ENCODE measurements around the gene MYO3B.

Gene MYO3B

GRCh38 chr2:170266358-170266757 is 88.4 kb downstream of the MYO3B start:
- ChIA-PET CTCF (interaction anchor here (0.6 kb wide), 1 partner anchor 316 kb away, joined by 3 read pairs; no protein-coding TSS in a partner anchor), POLR2A (no interaction called here)
- Histone ChIP-seq H3K4me1 (ENCODE audit: control insufficient read depth, insufficient read depth, low read length) (no peaks in the 10 kb centered on the region), H3K36me3 (ENCODE audit: control insufficient read depth in 2 of 2, insufficient read depth in 1 of 2, low read length in 2 of 2) (no peaks in the 10 kb centered on the region), H3K27ac (ENCODE audit: extremely low read depth, low read depth, low read length) (no peak overlapping the region), H3K4me3 (ENCODE audit: low read depth, low read length) (no peak overlapping the region), H3K9me3 (ENCODE audit: control insufficient read depth, insufficient read depth, low read depth, low read length) (no peaks in the 10 kb centered on the region)
- TF ChIP-seq ZNF239 (tag by site-specific recombination; IDR thresholded peaks at IDR 0.05) (no peak), ZNF26 (tag by site-specific recombination; IDR thresholded peaks at IDR 0.05) (no peak), ZBTB10 (tag by site-specific recombination; IDR thresholded peaks at IDR 0.05) (no peak), ZNF184 (tag by site-specific recombination; IDR thresholded peaks at IDR 0.05) (no peak), ZNF558 (tag by site-specific recombination; IDR thresholded peaks at IDR 0.05) (no peak), MYNN (tag by site-specific recombination; IDR thresholded peaks at IDR 0.05; ENCODE audit: borderline replicate concordance) (no peak), HOXA7 (CRISPR knock-in tag; IDR thresholded peaks at IDR 0.05; ENCODE audit: borderline replicate concordance) (no peak), SP2 (tag by site-specific recombination; IDR thresholded peaks at IDR 0.05) (no peak), IKZF3 (tag by site-specific recombination; IDR thresholded peaks at IDR 0.05) (no peak), ZNF423 (tag by site-specific recombination; IDR thresholded peaks at IDR 0.05) (no peak)

GRCh38 chr2:170267071-170267470 is 89.1 kb downstream of the MYO3B start:
- ChIA-PET POLR2A (no interaction called here), CTCF (interaction anchor here (0.7 kb wide), 1 partner anchor 17 kb away, joined by 3 read pairs; no protein-coding TSS in a partner anchor)
- H3K4me3 ChIP-seq (ENCODE audit: low read depth, low read length) = no peak overlapping the region
- no peak for TF ChIP-seq ZNF488 (tag by site-specific recombination; IDR thresholded peaks at IDR 0.05)
- TF ChIP-seq ZSCAN5A (tag by site-specific recombination; IDR thresholded peaks at IDR 0.05) = no peak
- TF ChIP-seq ZNF776 (tag by site-specific recombination; IDR thresholded peaks at IDR 0.05; ENCODE audit: borderline replicate concordance) = no peak
- no peak for TF ChIP-seq TCF7L2 (IDR thresholded peaks at IDR 0.05; ENCODE audit: borderline replicate concordance, low read depth, low read length)
- TF ChIP-seq ZNF148 (tag by site-specific recombination; IDR thresholded peaks at IDR 0.05; ENCODE audit: borderline replicate concordance) = no peak
- TF ChIP-seq ZSCAN4 (tag by site-specific recombination; IDR thresholded peaks at IDR 0.05) = no peak
- no peak for TF ChIP-seq ZNF704 (tag by site-specific recombination; IDR thresholded peaks at IDR 0.05)
- no peak for TF ChIP-seq ZNF37A (tag by site-specific recombination; IDR thresholded peaks at IDR 0.05)
- TF ChIP-seq ZXDB (tag by site-specific recombination; IDR thresholded peaks at IDR 0.05) = no peak
- no peak for TF ChIP-seq ZBTB7A (tag by site-specific recombination; IDR thresholded peaks at IDR 0.05; ENCODE audit: low read depth)
- no peak for TF ChIP-seq ZNF292 (tag by site-specific recombination; IDR thresholded peaks at IDR 0.05; ENCODE audit: borderline replicate concordance, low read depth)
- no peak for TF ChIP-seq ZNF324 (tag by site-specific recombination; IDR thresholded peaks at IDR 0.05)
- no peak for TF ChIP-seq ZNF830 (tag by site-specific recombination; IDR thresholded peaks at IDR 0.05; ENCODE audit: low read depth)
- TF ChIP-seq ZNF777 (tag by site-specific recombination; IDR thresholded peaks at IDR 0.05; ENCODE audit: borderline replicate concordance) = no peak
- no peak for TF ChIP-seq ZNF366 (tag by site-specific recombination; conservative IDR thresholded peaks at IDR 0.05)

More at GRCh38 chr2:170267071-170267470, 89.1 kb downstream of the MYO3B start:
- no peak overlapping the region for H3K27ac ChIP-seq (ENCODE audit: extremely low read depth, low read depth, low read length)
- H3K36me3 ChIP-seq (ENCODE audit: control insufficient read depth in 2 of 2, insufficient read depth in 1 of 2, low read length in 2 of 2) = no peaks in the 10 kb centered on the region
- H3K9me3 ChIP-seq (ENCODE audit: control insufficient read depth, insufficient read depth, low read depth, low read length) = no peaks in the 10 kb centered on the region
- H3K4me1 ChIP-seq (ENCODE audit: control insufficient read depth, insufficient read depth, low read length) = no peaks in the 10 kb centered on the region

All from HEK293 (cell line).